Upper lobe of left lung (tissue), 6 donors: ENCODE data around the gene HMGN2. TPM values are rescaled to one million over a fixed set of nuclear protein-coding genes. Genes with fewer than 3 reads are reported as not detected.

Source experiments
- ATAC-seq, 2 donors: fragments of 200-7000 bp; cut with Tn5 transposase; one replicate each; pipeline ENCODE4 v1.9.1; 2022; ENCODE audit warnings: mild to moderate bottlenecking in 2 of 2, moderate library complexity in 2 of 2; ENCODE audit not compliant: low FRiP score in 2 of 2
- DNase-seq, 2 donors: peaks; one replicate each; pipeline ENCODE4 v3.0.0-alpha.2; 2019 to 2020
- H3K27ac ChIP-seq, 4 donors: fragments of 200-600 bp; sonication (generic); one replicate each; pipeline ENCODE4 v1.5.1; 2016 to 2019
- H3K27me3 ChIP-seq, 4 donors: fragments of 200-600 bp; sonication (generic); one replicate each; pipeline ENCODE4 v1.5.1; 2017 to 2019
- H3K36me3 ChIP-seq, 4 donors: fragments of 200-600 bp; sonication (generic); one replicate each; pipeline ENCODE4 v1.5.1; 2016 to 2019
- H3K4me1 ChIP-seq, 4 donors: fragments of 200-600 bp; sonication (generic); one replicate each; pipeline ENCODE4 v1.5.1; 2018 to 2019
- H3K4me3 ChIP-seq, 4 donors: fragments of 200-600 bp; sonication (generic); one replicate each; pipeline ENCODE4 v1.5.1; 2017 to 2019; ENCODE audit warnings: mild to moderate bottlenecking in 2 of 4, moderate library complexity in 1 of 4
- H3K9me3 ChIP-seq, 4 donors: fragments of 200-600 bp; sonication (generic); one replicate each; pipeline ENCODE4 v1.5.1; 2018 to 2019
- EP300 ChIP-seq, 4 donors: sonication (generic); formaldehyde crosslinking; IDR thresholded peaks; one replicate each; pipeline ENCODE4 v1.5.1; 2017; ENCODE audit warnings: antibody characterized with exemption in 4 of 4, control low read depth in 2 of 4
- POLR2A ChIP-seq, 4 donors: fragments of 450-650 bp; IDR thresholded peaks; one replicate each; pipeline ENCODE4 v1.5.1; 2016 to 2017; ENCODE audit warnings: antibody characterized with exemption in 4 of 4, mild to moderate bottlenecking in 2 of 4
- POLR2AphosphoS5 ChIP-seq, 2 donors: sonication (generic); formaldehyde crosslinking; IDR thresholded peaks; one replicate each; pipeline ENCODE4 v1.5.1; 2017; ENCODE audit warnings: antibody characterized with exemption in 2 of 2
- WGBS, 2 donors: methylation state at CpG; one replicate each; pipeline ENCODE4 v1.1.5; 2017 to 2018; 5-methylcytosine and 5-hydroxymethylcytosine counted together
- total RNA-seq, 6 donors: library from RNA; depleted of rRNA in 4 of 6; stranded (reverse); fragments of >200 nt in 4 of 6; gene quantifications; one replicate each; pipeline versions ENCODE4 v1.1.0 to v1.2.1, GENCODE V29; 2016 to 2021
- TF ChIP-seq, protein P1 (sequence below), 6 experiments: fragments of 450-650 bp in 4 of 6; fragments of 200-600 bp in 2 of 6; sonication (generic) in 2 of 6; IDR thresholded peaks; one replicate each; pipeline ENCODE4 v1.5.1; 2016 to 2019; ENCODE audit warnings: antibody characterized with exemption in 6 of 6
- donor health status: DM: no; HTN: no; CAD: no; lungs with moderate emphysema.
- donor health status: DM: no; HTN: yes; CAD: no; lungs with severe emphysema.

HMGN2 gene
- total RNA-seq, 6 donors from 2014 or later: 166 to 378 (median 267) TPM

DNA sequence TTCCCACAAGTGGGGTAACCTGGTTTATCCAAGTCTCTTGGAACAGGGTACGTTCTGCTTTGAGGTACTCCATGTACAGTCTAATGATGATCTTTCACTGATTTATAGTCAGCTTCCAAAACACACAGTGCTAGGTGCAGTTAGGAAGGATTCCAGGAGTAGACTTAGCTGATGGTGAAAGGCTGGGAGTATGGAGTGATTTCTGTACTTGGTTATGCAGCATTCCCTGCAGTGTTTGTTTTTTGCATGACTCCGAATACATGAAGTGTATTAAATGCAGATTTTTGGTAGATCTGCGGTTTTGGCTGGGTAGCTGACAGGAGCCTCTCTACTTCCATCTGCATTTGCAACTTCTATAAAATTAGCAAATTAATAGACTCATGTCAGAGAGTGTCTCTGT lies 3.7 kb downstream of the HMGN2 start:
- no peaks in the 10 kb centered on the region for H3K27me3 ChIP-seq
- 88 to 90% methylated on average over 3 of the region's 3 CpGs for WGBS, 2 donors
- no peak overlapping the region for H3K27ac ChIP-seq
- TF ChIP-seq, protein P1, sequence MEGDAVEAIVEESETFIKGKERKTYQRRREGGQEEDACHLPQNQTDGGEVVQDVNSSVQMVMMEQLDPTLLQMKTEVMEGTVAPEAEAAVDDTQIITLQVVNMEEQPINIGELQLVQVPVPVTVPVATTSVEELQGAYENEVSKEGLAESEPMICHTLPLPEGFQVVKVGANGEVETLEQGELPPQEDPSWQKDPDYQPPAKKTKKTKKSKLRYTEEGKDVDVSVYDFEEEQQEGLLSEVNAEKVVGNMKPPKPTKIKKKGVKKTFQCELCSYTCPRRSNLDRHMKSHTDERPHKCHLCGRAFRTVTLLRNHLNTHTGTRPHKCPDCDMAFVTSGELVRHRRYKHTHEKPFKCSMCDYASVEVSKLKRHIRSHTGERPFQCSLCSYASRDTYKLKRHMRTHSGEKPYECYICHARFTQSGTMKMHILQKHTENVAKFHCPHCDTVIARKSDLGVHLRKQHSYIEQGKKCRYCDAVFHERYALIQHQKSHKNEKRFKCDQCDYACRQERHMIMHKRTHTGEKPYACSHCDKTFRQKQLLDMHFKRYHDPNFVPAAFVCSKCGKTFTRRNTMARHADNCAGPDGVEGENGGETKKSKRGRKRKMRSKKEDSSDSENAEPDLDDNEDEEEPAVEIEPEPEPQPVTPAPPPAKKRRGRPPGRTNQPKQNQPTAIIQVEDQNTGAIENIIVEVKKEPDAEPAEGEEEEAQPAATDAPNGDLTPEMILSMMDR (IDR thresholded peaks at IDR 0.05): no peak
- TF ChIP-seq EP300 (IDR thresholded peaks at IDR 0.05): no peak
- no peak for TF ChIP-seq POLR2A (IDR thresholded peaks at IDR 0.05)
- no peak for TF ChIP-seq POLR2AphosphoS5 (IDR thresholded peaks at IDR 0.05)
- peaks cover 11 to 55% (median 39%) of the 10 kb centered on the region in 4 donors for H3K36me3 ChIP-seq
- no peak for ATAC-seq
- H3K9me3 ChIP-seq: no peaks in the 10 kb centered on the region
- H3K4me3 ChIP-seq: no peak overlapping the region
- peaks cover 17 to 29% (median 23%) of the 10 kb centered on the region in 4 donors for H3K4me1 ChIP-seq
- DNase-seq: no peak

DNA sequence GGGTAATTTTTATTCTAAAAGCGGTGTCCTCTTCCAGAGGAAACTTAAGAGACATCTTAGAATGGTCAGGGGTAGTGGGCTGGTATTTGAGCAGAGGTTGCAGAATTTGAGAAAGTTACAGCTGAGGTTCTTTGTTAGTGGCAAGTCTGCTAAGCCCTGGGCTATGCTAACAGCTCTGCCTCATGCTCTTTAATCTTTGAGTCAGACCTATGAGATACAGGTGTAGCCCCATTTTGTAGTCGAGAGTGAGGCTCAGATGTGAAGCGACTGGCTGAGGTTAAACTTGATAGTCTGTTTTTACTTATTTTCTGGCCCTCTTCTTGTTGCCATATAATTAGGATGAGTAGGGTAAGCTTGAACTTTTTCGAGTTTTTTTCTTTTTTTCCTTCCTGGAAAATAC lies 4.7 kb downstream of the HMGN2 start:
- Histone ChIP-seq H3K27me3 (no peaks in the 10 kb centered on the region), H3K27ac (no peak overlapping the region), H3K4me1 (peaks cover 10 to 24% (median 14%) of the 10 kb centered on the region in 4 donors), H3K4me3 (no peak overlapping the region), H3K36me3 (peaks cover 11 to 55% (median 39%) of the 10 kb centered on the region in 4 donors), H3K9me3 (no peaks in the 10 kb centered on the region)
- WGBS, 2 donors: 90 to 91% methylated on average over 4 of the region's 4 CpGs
- TF ChIP-seq, protein P1 (IDR thresholded peaks at IDR 0.05): no peak
- TF ChIP-seq EP300 (IDR thresholded peaks at IDR 0.05) (no peak), POLR2A (IDR thresholded peaks at IDR 0.05) (no peak)
- no peak for DNase-seq
- ATAC-seq: no peak

DNA sequence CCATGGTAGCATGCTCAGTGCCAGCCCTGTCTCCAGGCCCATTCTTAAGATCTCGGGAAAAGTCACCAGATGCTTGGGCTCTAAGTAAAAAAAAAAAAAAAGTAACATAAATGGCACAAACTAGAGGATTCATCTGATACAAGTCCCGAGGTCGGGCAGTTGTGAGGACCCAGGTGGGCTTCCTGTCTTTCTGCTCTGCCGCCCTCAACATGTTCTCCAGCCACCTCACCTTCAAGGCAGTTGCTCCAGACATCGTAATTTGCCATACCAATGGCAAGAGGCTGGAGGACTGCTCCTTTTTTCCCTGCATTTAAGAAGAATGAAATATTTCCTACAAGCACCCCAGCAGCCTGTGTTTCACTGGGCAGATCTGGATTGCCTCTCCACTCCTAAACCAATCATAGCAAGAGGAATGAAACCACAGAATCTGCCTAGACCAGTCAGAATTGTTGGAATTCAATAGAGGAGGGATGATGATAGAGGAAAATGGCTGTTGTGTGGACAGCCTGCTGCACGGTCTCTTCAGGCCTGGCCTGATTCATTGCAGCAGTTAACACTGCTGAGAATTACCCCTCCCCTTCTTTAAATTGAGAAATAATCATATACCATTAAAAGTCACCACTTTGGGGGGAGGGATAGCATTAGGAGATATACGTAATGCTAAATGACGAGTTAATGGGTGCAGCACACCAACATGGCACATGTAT lies 5.4 kb downstream of the HMGN2 start:
- Histone ChIP-seq H3K9me3 (no peaks in the 10 kb centered on the region), H3K4me1 (peaks cover 10 to 24% (median 14%) of the 10 kb centered on the region in 4 donors), H3K36me3 (peaks cover 11 to 55% (median 39%) of the 10 kb centered on the region in 4 donors), H3K4me3 (no peak overlapping the region), H3K27ac (peak overlapping the region in 1 of 4 donors; percentile 6), H3K27me3 (no peaks in the 10 kb centered on the region)
- ATAC-seq (no peak), DNase-seq (no peak)
- WGBS, 2 donors: 78 to 84% methylated on average over 8 of the region's 8 CpGs
- no peak for TF ChIP-seq EP300 (IDR thresholded peaks at IDR 0.05)
- TF ChIP-seq POLR2AphosphoS5 (IDR thresholded peaks at IDR 0.05): no peak
- TF ChIP-seq POLR2A (IDR thresholded peaks at IDR 0.05): no peak
- TF ChIP-seq, protein P1 (IDR thresholded peaks at IDR 0.05): no peak

DNA sequence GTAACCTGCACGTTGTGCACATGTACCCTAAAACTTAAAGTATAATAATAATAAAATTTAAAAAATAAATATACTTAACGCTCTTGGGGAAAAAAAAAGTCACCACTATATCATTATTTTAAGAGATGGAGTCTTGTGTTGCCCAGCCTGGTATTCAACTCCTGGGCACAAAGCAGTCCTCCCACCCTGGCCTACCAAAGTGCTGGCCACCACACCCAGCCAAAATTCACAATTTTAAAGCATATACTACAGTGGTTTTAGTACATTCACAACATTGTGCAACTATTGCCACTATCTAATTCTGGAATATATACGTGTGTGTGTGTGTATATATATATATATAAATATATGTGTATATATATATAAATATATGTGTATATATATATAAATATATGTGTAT lies 5.9 kb downstream of the HMGN2 start:
- no peak for TF ChIP-seq POLR2AphosphoS5 (IDR thresholded peaks at IDR 0.05)
- no peak for TF ChIP-seq POLR2A (IDR thresholded peaks at IDR 0.05)
- TF ChIP-seq, protein P1 (IDR thresholded peaks at IDR 0.05): no peak
- TF ChIP-seq EP300 (IDR thresholded peaks at IDR 0.05): no peak
- no peak overlapping the region for H3K4me3 ChIP-seq
- peaks cover 10 to 24% (median 14%) of the 10 kb centered on the region in 4 donors for H3K4me1 ChIP-seq
- WGBS, 2 donors: 73 to 88% methylated on average over 3 of the region's 3 CpGs
- DNase-seq (no peak), ATAC-seq (no peak)
- no peaks in the 10 kb centered on the region for H3K9me3 ChIP-seq
- H3K27me3 ChIP-seq: no peaks in the 10 kb centered on the region
- H3K27ac ChIP-seq: peak overlapping the region in 1 of 4 donors; percentile 6
- H3K36me3 ChIP-seq: peaks cover 11 to 55% (median 39%) of the 10 kb centered on the region in 4 donors

DNA sequence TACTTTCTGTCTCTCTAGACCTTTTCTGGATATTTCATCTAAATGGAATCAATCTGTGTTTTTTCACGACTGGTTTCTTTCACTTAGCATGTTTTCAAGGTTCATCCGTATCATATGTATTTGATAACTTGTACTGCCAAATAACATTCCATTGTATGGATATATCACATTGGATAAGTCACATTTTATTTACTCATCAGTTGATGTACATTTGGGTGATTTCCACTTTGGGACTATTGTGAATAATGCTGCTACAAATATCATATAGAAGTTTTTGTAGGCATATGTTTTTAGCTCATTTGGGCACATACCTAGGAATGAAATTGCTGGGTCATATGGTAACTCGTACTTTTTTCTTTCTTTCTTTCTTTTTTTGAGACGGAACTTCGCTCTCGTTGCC lies 6.7 kb downstream of the HMGN2 start:
- H3K27ac ChIP-seq: no peak overlapping the region
- H3K27me3 ChIP-seq: no peaks in the 10 kb centered on the region
- DNase-seq: no peak
- ATAC-seq: no peak
- TF ChIP-seq POLR2A (IDR thresholded peaks at IDR 0.05) (no peak), EP300 (IDR thresholded peaks at IDR 0.05) (no peak)
- no peaks in the 10 kb centered on the region for H3K9me3 ChIP-seq
- peaks cover 11 to 51% (median 35%) of the 10 kb centered on the region in 4 donors for H3K36me3 ChIP-seq
- WGBS, 2 donors: 96 to 97% methylated on average over 6 of the region's 6 CpGs
- H3K4me3 ChIP-seq: no peak overlapping the region
- H3K4me1 ChIP-seq: peaks cover 4 to 15% (median 7%) of the 10 kb centered on the region in 4 donors
